NOMO-1 treated with dmso at 0.1 percent for 144 hours (cell line): Measurements from ENCODE around the gene GBP2.
A peak's percentile ranks its signal among the peaks of the same experiment; 100 is the strongest.

ENCODE experiments used
- DNase-seq: peaks from one replicate; lab custom pipeline; 2025; ENCODE audit not compliant: unreplicated experiment; lab: John Stamatoyannopoulos, UW

GBP2 gene

DNA sequence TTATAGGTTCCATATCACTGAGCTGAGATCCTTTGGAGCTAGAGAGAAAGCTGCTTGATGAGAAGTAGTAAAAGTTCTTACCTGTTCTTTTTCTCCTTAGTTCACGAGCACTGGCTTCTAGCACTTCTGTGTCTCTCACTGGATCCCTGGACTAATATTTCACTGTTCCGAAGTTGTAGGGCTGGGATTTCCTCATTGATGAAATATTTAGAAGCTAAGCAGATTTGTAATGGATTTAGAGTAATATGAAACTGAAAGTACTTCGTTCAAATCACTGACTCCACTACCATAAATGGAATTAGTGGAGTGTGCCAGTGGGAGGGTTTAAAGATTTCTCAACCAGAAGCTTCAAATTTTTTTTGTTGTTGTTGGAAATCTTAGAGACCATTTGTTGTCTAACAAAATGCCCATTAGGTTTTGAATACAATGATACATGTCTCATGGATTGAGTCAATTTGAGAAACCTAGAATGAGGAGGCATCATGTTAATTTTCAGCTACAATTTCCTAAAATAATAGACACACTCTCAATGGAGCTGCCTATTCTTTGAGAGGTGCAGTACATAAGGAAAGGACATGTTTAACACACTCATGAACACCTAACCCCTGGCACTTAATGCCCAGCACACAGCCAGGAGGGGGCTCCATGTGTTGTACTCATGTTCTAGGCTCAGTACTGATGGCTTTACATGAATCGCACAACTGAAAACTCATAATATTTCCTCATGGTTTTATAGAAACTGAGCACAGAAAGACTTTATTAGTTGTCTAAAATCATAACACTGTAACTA is 60.6 kb downstream of the GBP2 start, which contains the start of gene GBP1:
GBP1 (minus strand) TSS at position 130 of the 790 bp plus-strand sequence. CDS start 1,974 bp downstream, outside the sequence.
- DNase-seq = peak; percentile 2

- DNase-seq = no peak
Measured at GRCh38 chr1:89064632-89065031, 61.3 kb downstream of the GBP2 start.

DNA sequence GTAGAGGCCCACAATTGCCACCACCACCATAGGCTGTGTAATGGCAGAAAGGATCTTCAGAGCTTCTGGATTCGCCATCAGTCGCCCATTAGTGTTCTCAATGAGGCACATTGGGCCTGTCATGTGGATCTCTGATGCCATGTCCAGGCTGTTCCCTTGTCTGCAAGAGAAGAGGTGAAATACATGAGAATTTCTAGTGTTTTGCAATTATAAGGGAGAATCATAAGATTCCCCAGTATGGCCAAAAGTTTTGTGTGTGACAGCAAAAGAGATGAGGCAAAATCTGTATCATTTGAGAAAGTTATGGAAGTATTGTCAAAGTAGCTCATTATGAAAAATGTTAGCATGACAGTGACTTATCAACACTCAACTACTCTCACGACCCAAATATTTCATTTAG is 62.8 kb downstream of the GBP2 start:
- no peak for DNase-seq

DNA sequence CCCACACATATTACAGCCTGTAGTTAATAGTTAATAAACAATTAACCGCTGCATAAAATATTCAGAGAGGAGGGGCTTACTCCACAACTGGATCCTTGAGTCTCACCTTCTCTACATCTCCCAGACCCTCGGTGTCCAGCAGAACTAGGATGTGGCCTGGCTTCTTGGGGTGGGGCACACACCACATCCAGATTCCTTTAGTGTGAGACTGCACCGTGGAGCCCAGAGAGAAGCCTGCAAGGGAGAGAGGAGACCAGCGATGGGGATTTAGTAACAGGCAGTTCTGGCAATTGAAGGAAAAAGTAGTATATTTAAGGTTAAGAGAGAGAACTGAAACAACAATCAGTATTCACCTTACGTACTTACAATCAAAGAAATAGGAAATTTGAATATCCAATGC is 65.8 kb downstream of the GBP2 start:
- DNase-seq = no peak
